Panc1 (cell line): ENCODE data around the gene ZNF354C. TPM values are rescaled to one million over a fixed set of nuclear protein-coding genes. Genes with fewer than 3 reads are reported as not detected.

Experiments
- ATAC-seq: fragments of 200-7000 bp; cut with Tn5 transposase; 2 replicates; pipeline ENCODE4 v1.9.1; 2020; ENCODE audit warnings: mild to moderate bottlenecking, moderate library complexity
- BruUV-seq: library from RNA; stranded (reverse); fragments of 400-500 nt; replicated peaks from 2 replicates; lab custom pipeline; 2021; lab: Mats Ljungman, UMichigan
- CTCF ChIA-PET: fragments of 300-600 bp; sonication (Branson Sonifier 250); formaldehyde crosslinking; loops from one replicate; lab custom pipeline; 2022; ENCODE audit warnings: antibody characterized with exemption; lab: Charles Lee
- POLR2A ChIA-PET: fragments of 300-600 bp; sonication (Branson Sonifier 250); formaldehyde crosslinking; loops from one replicate; lab custom pipeline; 2022; ENCODE audit warnings: antibody characterized with exemption; lab: Charles Lee
- DNase-seq: peaks from one replicate; pipeline ENCODE4 v3.0.0-alpha.2; 2010; ENCODE audit warnings: low read depth, low spot score
- H3K27ac ChIP-seq: 2 replicates; pipeline ENCODE4 v1.5.1; 2011; ENCODE audit warnings: mild to moderate bottlenecking, low read length, inconsistent platforms
- H3K27me3 ChIP-seq: fragments of 200-500 bp; sonication (Bioruptor generic); 2 replicates; pipeline ENCODE4 v1.6.0; 2014; ENCODE audit warnings: low read length, inconsistent platforms; ENCODE audit not compliant: control insufficient read depth, insufficient read depth
- H3K36me3 ChIP-seq: fragments of 200-500 bp; sonication (Bioruptor generic); 2 replicates; pipeline ENCODE4 v1.5.1; 2014; ENCODE audit warnings: inconsistent platforms, mild to moderate bottlenecking, low read length, moderate library complexity; ENCODE audit not compliant: control insufficient read depth, insufficient read depth
- H3K4me1 ChIP-seq: 2 replicates; pipeline ENCODE4 v1.5.1; 2011; ENCODE audit warnings: inconsistent platforms, mild to moderate bottlenecking, low read length, moderate library complexity; ENCODE audit not compliant: control insufficient read depth, insufficient read depth
- H3K4me3 ChIP-seq, 2 experiments: 2 replicates each; pipeline ENCODE4 v1.5.1; 2011 to 2012; ENCODE audit warnings: low read depth in 2 of 2, low read length in 2 of 2, mild to moderate bottlenecking in 2 of 2, inconsistent platforms in 1 of 2, moderate library complexity in 1 of 2
- H3K9me3 ChIP-seq: fragments of 200-500 bp; sonication (Bioruptor generic); 2 replicates; pipeline ENCODE4 v1.5.1; 2014; ENCODE audit warnings: low read depth, mild to moderate bottlenecking, inconsistent platforms, low read length, moderate library complexity; ENCODE audit not compliant: control insufficient read depth, insufficient read depth
- POLR2AphosphoS5 ChIP-seq: IDR thresholded peaks from 2 replicates; pipeline ENCODE4 v1.6.1; 2012; ENCODE audit warnings: mild to moderate bottlenecking, low read depth, low read length, moderate library complexity
- SIN3A ChIP-seq: IDR thresholded peaks from 2 replicates; pipeline ENCODE4 v1.6.1; 2012; ENCODE audit warnings: low read depth, mild to moderate bottlenecking, low read length, moderate library complexity, borderline replicate concordance; ENCODE audit not compliant: insufficient read depth
- TCF7L2 ChIP-seq: IDR thresholded peaks from 2 replicates; pipeline ENCODE4 v1.6.1; 2011; ENCODE audit warnings: mild to moderate bottlenecking, low read depth, low read length, inconsistent platforms
- in situ Hi-C: cut with HindIII; loops from 2 replicates; pipeline ENCODE4 v1.10.0; 2016; ENCODE audit warnings: low sequenced_read_pairs, low pct_unique_long_range_greater_than_20kb
- intact Hi-C: fragments of 100-400 bp; cut with micrococcal nuclease; formaldehyde crosslinking; loops from one replicate; pipeline ENCODE4 v1.10.0; 2022; ENCODE audit not compliant: unreplicated experiment
- total RNA-seq: library from RNA; stranded (reverse); gene quantifications from one replicate; pipeline ENCODE4 v1.2.1, GENCODE V29; 2021; ENCODE audit not compliant: unreplicated experiment
- TF ChIP-seq, protein P1 (sequence below): fragments of 450-650 bp; IDR thresholded peaks from 2 replicates; pipeline ENCODE4 v1.5.1; 2017; ENCODE audit warnings: mild to moderate bottlenecking
- TF ChIP-seq, protein P2 (sequence below), 2 experiments: IDR thresholded peaks; 2 replicates each; pipeline ENCODE4 v1.6.1; 2011 to 2012; ENCODE audit warnings: low read depth in 2 of 2, control low read depth in 1 of 2, low read length in 1 of 2, mild to moderate bottlenecking in 1 of 2, moderate library complexity in 1 of 2; ENCODE audit not compliant: insufficient read depth in 1 of 2

The ZNF354C gene
- total RNA-seq, 1 experiment from 2014 or later: 4.3 TPM

DNA sequence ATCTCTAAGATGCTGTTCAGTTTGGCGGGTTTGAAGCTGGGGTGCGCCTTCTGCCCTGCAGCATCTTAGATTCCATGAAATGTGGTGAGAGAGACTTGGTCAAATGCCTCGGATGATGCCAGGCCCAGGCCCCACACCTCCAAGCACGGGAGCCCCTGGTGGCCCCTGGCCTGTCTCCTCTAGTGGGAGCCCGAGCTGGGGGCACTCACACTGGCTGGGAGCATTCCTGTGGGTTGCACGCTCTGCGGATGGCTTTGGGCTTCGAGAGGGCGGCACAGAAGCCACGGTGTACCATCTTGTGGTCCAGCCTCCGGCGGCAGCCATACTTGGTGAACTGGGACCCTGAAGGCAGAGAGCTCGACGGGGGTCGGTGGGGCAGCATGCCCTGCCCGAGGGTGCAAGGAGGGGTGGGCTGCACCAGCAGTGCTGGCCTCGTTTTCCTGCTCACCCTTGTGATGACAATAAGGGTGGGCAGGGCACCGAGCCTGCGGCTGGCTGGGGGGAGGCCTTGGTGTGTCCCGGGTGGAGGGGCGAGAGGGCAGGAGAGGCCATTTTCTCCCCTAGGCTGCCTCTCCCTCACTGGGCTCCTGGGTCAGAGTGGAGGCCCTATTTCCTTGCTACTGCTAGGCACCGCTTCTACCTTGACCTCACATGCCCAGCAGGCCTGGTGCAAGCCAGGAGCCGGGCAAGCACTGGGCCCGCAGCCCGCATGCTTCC lies 65.8 kb downstream of the ZNF354C start:
- no peaks in the 10 kb centered on the region for H3K36me3 ChIP-seq
- no peak overlapping the region for H3K27ac ChIP-seq
- H3K27me3 ChIP-seq: no peaks in the 10 kb centered on the region
- intact Hi-C loops: no loop called here
- no peaks in the 10 kb centered on the region for H3K9me3 ChIP-seq
- BruUV-seq: no TSS peak
- no peaks in the 10 kb centered on the region for H3K4me1 ChIP-seq
- no peak for DNase-seq
- TF ChIP-seq, protein P1, sequence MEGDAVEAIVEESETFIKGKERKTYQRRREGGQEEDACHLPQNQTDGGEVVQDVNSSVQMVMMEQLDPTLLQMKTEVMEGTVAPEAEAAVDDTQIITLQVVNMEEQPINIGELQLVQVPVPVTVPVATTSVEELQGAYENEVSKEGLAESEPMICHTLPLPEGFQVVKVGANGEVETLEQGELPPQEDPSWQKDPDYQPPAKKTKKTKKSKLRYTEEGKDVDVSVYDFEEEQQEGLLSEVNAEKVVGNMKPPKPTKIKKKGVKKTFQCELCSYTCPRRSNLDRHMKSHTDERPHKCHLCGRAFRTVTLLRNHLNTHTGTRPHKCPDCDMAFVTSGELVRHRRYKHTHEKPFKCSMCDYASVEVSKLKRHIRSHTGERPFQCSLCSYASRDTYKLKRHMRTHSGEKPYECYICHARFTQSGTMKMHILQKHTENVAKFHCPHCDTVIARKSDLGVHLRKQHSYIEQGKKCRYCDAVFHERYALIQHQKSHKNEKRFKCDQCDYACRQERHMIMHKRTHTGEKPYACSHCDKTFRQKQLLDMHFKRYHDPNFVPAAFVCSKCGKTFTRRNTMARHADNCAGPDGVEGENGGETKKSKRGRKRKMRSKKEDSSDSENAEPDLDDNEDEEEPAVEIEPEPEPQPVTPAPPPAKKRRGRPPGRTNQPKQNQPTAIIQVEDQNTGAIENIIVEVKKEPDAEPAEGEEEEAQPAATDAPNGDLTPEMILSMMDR: no peak
- TF ChIP-seq, protein P2, sequence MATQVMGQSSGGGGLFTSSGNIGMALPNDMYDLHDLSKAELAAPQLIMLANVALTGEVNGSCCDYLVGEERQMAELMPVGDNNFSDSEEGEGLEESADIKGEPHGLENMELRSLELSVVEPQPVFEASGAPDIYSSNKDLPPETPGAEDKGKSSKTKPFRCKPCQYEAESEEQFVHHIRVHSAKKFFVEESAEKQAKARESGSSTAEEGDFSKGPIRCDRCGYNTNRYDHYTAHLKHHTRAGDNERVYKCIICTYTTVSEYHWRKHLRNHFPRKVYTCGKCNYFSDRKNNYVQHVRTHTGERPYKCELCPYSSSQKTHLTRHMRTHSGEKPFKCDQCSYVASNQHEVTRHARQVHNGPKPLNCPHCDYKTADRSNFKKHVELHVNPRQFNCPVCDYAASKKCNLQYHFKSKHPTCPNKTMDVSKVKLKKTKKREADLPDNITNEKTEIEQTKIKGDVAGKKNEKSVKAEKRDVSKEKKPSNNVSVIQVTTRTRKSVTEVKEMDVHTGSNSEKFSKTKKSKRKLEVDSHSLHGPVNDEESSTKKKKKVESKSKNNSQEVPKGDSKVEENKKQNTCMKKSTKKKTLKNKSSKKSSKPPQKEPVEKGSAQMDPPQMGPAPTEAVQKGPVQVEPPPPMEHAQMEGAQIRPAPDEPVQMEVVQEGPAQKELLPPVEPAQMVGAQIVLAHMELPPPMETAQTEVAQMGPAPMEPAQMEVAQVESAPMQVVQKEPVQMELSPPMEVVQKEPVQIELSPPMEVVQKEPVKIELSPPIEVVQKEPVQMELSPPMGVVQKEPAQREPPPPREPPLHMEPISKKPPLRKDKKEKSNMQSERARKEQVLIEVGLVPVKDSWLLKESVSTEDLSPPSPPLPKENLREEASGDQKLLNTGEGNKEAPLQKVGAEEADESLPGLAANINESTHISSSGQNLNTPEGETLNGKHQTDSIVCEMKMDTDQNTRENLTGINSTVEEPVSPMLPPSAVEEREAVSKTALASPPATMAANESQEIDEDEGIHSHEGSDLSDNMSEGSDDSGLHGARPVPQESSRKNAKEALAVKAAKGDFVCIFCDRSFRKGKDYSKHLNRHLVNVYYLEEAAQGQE (IDR thresholded peaks at IDR 0.05; ENCODE audit: insufficient read depth in 1 of 2, low read depth in 2 of 2, low read length in 1 of 2): no peak
- TF ChIP-seq TCF7L2 (no peak), POLR2AphosphoS5 (no peak), SIN3A (no peak)
- in situ Hi-C loops: no loop called here
- ATAC-seq: no peak
- H3K4me3 ChIP-seq: no peak overlapping the region
- CTCF ChIA-PET: no interaction called here
- POLR2A ChIA-PET: no interaction called here

DNA sequence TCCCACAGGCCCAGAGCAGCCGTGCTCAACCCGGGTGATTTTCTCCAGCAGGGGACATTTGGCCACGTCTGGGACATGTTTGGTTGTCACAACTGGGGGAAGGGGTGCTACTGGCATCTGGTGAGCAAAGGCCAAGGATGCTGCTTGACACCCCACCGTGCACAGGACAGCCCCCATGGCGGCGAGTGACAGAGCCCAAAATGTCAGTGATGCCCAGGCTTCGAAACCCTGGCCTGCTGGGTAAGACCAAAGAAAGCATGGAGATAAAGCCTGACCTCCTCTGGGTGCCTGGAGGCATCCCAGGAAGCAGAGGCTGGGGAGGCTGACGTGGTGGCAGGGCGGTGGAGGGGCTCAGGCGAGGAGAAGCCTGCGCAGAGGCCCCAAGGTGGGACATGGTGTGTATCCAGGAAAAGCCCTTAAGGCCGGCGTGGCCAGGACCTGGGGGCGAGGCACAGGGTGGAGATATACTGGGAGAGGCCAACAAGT lies 66.4 kb downstream of the ZNF354C start:
- Histone ChIP-seq H3K27ac (no peak overlapping the region), H3K9me3 (no peaks in the 10 kb centered on the region), H3K36me3 (no peaks in the 10 kb centered on the region), H3K4me3 (no peak overlapping the region), H3K27me3 (no peaks in the 10 kb centered on the region), H3K4me1 (no peaks in the 10 kb centered on the region)
- intact Hi-C loops: no loop called here
- ChIA-PET CTCF (no interaction called here), POLR2A (no interaction called here)
- BruUV-seq: no TSS peak
- in situ Hi-C loops: no loop called here
- no peak for DNase-seq
- TF ChIP-seq, protein P1: no peak
- TF ChIP-seq, protein P2 (IDR thresholded peaks at IDR 0.05; ENCODE audit: insufficient read depth in 1 of 2, low read depth in 2 of 2, low read length in 1 of 2): no peak
- TF ChIP-seq POLR2AphosphoS5 (no peak), SIN3A (no peak), TCF7L2 (no peak)
- no peak for ATAC-seq
